ENCODE measurements around the gene RGS14.

RGS14 gene, protein sequence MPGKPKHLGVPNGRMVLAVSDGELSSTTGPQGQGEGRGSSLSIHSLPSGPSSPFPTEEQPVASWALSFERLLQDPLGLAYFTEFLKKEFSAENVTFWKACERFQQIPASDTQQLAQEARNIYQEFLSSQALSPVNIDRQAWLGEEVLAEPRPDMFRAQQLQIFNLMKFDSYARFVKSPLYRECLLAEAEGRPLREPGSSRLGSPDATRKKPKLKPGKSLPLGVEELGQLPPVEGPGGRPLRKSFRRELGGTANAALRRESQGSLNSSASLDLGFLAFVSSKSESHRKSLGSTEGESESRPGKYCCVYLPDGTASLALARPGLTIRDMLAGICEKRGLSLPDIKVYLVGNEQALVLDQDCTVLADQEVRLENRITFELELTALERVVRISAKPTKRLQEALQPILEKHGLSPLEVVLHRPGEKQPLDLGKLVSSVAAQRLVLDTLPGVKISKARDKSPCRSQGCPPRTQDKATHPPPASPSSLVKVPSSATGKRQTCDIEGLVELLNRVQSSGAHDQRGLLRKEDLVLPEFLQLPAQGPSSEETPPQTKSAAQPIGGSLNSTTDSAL

DNA sequence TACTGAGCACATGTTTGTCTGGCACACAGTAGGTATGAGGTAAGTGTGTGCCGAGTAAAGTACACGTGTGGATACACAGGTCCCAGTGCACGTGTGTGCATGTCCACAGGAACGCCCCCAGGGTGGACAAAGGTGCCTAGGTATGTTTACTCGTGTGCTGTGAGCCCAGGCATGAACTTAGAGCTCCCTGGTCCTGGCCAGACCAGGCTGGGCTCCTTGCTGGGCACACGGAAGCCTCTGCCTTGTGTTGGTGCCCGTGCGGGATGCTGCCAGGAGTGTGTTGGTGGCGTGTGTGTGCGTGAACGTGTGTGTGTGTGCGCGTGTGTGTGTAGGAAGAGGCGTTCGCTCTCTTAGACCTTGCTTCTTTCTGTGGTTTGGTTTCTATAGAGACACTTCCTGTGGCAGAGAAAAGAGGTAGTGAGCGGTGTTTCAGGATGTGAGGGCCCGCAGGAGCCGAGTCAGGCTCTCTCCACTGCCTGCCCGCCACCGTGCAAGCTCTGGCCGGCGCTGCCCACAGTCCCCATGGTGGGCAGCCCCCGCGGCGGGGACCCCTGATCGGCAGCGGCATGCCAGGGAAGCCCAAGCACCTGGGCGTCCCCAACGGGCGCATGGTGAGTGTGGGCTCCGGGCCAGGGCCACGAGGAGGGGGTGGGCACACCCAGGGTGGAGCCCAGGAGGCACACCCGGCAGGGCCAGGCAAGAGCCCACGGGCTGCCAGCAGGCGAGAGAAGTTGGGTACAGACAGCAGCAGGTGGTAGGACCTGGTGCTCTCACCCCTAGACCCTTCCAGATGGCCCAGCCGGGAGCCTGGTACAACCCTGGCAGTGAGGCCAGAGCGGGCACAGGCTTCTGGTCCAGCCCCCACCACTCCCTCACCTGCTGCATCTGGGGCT is at the start of gene RGS14:
Gene RGS14, plus strand, starts transcription at position 466 of the 893 bp plus-strand sequence. Its CDS starts 101 bp downstream, at position 567.
- DNase-seq: peak; percentile 48

DNA sequence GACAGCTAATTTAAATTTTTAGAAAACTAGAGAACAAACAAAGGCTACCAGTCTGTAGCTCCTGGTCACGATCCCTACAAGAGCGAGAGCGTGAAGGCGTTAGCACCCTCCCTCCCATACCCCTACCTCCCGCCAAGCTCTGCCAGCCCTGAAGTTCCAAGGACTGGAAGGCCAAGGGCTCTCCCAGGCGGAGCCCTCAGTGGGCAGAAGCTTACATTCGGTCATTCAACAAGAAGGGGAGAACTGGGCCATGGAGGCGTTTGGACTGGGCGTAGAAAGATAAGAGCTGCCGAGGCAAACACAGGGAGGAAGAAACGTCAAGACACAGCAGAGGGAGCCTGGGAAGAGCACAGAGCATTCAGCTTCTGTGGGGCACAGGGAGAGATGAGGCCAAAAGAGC is 49.0 kb upstream of the RGS14 start:
- DNase-seq: no peak

DNA sequence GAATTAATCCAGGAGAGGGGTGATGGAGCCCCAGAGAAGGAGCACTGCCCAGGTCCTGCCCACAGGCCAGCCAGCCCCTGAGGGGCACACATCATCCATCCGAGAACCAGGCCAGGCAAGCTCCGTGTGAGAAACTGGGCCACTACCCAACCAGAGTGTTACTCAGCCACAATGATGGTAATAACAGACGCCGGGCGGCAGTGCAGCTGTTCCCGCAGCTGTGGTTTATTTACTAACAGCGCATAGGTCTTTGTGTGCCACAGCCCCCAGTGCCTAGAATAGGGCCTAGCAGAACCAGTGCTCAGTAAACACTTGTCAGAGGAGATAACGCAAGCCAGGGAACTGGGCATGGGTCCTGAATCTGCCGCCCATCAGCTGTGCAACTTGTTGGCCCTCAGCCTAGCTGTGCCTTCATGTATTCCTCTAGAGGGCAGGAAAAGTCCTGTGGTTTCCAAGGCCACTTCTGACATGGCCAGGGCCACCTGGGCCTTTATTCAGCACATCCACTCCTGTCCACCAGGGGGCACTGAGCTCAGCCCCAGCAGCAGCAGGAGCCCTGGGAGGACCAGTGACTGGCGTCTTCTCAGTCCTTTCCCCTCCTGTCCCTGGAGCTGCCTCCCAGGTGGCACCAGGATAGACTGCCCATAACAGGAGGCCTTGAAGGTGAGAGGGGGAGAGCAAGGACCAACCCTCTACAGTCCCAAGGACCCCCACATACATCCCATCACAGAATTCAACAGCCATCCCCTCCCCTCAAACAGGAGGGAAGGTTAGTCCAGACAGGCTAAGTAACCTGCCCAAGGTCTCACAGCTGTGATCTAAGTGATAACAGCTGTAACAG is 48.2 kb upstream of the RGS14 start:
- DNase-seq: peak; percentile 58

DNA sequence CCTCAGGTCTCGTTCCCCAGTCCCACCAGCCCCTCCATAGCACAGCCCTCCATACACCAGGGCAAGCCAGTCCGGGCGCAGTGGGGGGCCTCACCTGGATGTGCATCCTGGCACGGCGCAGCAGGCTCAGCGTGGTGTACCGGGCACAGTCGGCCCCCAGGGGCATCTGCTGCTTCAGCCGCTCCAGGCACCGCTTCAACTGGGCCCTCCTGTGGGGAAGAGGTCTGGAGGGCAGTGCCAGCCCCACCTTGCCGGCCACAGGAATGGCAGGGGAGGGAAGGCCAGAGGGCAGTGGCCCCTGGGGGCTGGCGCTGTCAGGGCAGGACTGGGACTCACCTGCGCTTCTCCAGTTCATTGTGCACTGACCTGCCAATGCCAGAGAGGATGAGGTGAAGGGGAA is 47.4 kb upstream of the RGS14 start:
- no peak for DNase-seq

DNA sequence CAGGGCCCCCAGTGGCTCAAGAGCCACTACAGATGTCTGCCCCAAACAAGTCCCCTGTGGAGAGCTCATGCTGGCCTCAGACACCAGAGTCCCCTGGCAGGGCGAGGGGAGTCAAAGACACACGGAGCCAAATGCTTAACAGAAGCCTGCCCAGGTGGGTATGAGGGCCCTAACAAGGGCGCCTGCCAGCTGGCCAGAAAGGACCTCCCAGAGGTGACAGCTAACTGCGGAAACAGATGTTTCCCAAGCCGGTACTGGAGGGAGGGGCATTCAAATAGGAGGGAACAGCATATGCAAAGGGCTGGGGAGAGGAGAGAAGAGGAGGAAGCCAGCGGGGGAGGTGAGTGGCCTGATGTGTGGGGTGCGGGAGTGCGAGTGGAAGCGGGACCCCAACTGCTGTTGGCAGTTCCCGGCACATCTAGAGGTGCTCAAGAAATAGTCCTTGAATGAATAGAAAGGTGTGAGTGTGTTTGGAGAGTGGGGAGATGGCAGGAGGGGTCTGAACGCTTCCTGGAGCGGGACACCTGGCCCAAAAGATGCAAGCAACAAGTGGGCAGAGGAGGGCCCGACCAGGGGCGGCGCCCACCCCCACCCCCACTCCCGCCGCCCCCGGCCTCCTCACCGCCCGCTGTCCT is 46.9 kb upstream of the RGS14 start:
- DNase-seq: no peak

DNA sequence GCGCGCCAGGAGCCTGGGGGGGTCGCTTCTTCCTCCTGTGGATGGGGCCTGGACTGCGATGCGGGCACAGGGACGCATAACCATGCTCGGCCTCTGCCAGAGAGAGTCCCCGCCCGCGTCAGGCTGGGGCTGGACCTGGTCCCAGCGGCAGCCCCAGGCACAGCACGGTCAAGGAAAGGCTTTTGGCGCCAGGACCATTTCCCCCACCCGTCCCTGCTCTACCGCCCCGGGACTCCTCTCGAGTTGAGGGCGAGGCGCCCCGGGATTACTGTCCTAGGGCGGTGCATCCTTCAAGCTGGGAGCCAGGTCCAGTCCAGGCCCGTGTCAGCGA is 46.4 kb upstream of the RGS14 start:
- no peak for DNase-seq

DNA sequence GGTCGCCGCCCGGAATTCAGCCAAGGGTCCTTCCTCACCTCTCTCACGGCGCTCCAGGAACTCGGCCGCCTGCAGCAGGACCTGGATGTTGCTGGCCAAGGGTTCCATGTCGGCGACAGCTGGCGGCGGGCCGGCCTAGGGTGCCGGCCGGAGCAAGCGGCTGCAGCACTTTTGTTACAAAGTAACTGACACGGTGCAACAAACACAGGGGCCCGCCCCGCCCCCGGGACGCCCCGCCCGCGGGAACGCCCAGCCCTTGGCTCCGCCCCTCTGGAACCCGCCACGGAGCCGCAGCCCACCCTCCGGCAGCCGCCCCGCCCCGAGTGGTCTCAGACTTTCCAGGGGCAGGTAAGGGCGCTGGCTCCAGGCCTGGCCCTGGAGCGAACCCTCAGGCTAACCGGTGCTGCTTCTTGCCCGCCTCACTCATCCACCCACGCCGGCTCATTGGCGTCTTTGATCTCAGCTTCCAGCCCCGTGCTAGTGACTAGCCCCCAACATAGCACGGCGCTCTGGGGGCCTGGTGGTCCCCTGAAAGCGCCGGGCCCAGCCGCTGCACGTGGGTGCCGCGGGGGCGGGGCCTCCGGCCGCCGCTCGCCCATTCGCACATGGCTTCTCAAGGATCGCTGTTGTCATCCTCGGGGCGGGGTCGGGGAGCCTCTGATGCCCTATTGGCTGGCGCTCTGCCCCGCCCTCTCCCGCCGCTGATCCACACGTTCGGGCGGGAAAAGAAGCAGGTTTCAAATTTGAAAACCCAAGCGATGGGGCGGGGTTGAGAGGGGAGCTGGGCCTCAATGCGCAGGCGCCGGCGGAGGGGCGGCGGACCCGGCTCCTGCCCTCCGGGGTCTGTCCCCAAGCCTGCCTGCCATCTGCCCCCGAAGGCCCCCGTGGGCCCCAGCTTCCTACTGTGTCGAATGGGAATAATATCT is 45.7 kb upstream of the RGS14 start, which contains the start of gene MXD3:
Gene MXD3, minus strand, starts transcription at position 176 of the 926 bp plus-strand sequence. Its CDS starts 68 bp downstream, at position 108.
- DNase-seq: peak; percentile 87

DNA sequence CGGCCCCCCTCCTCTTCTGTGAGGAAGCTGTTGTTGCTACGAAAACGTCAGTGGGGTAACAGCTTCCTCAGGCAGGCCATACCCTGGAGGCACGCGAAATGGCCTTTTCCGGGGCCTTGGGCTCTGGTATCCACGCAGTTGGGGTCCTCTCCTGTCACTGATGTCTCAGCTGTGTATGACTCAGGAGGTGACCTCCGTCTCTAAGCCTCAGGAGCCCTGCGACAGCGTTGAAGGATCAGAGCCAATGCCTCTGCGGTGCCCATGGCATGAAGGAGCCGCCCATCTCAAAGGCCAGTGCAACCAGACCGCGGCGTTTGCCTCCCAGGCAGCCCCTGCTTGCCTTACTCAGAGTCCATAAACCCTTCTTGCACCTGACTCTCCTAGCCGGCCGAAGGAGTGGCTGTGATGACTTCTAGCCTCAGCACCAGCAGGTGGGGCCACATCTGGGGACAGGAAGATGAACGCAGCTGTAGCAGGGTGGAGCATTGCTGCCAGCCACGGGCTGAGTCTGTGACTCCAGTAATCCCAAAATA is 45.0 kb upstream of the RGS14 start:
- DNase-seq: no peak

DNA sequence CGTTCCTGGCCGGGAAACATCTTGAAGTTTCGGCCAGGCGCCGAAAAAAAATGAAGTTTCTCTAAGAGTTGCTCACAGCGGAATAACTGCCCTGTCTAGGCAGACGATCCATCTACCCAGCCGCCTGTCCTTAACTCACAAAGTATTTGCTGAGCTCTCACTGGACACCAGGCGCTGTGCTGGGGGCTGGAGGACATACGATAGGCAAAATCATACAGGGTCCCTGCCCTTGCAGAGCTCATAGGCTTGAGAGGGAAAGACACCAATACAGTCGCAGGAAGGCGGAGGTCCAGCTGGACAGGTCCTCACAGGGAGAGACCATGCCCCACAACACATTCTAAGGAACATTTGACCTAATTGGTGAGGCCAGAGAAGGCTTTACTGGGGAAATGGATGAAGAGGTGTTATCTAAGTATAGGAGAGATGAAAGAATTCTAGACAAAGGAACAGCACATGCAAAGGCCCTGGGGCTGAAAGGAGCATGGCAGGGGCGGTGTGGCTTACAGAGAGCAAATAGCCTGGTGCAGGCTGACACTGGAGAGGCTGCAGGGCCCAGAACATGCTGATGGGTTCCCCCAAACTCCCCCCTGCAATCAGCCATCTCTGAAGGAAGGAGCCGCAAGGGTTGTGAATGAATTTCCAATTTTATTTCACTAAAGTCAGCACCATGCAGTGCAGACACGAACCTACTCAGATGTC is 44.0 kb upstream of the RGS14 start:
- DNase-seq: no peak

DNA sequence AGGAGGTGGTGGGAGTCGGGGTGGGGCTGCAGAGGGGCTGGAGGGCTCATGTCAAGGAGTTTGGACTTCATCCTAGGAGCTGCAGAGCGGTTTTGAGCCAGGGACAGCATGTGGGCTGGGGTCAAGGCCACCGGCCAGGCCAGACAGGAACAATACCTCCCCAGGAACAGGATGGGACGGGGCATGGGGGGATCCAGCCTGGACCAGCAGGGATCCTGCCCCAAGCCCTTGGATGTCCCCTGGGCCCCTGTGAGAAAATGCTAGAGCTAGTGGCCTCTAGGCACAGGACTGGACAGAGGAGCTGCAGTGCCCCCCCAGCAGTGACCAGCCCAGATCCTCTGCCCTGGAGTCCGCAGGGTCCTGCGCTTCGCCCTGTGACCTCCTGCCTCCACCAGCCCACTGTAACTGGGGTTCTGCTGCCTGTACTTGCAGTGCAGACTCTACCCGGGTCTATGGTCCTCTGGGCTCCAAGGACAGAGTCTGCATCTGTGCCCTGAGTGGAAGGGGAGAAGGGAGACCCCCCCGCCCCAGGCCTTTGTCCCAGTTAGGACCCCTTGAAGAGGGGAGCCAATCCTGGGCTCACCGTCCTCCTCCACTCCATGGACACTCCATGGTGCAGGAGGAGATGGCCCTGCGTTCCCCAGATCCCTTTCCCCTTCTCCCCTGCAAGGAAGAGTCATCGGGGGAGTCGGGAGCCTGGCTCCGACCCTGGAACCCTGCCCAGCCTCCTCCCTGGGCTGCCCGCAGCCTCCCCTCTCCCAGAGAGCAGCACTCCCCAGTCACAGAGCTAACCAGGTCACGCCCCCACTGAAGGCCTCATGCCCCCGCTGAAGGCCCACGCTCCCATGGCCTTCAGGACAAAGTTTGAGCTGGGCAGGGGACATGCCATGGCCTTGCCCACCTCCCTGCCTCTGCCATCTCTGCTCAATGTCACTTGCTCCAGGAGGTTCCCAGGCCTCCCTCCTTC is 43.1 kb upstream of the RGS14 start:
- no peak for DNase-seq

DNA sequence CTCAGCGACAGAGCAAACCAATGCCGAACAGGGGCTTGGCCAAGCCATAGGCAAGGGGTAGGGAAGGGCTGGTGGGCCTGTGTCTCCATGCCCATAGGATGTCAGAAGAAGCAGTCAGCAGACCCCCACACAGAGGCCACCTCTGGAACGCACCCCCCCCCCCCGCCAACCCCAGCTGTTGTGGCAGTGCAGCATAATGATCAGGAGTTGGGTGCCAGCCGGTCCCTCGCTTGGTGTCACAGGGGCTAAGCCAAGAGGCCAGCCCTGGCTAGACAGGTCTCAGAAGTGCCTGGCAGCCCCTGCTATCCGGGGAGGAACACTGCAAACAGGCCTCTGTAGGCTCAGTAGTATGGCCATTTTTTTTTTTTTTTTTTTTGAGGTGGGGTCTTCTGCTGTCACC is 42.3 kb upstream of the RGS14 start:
- DNase-seq: no peak

DNA sequence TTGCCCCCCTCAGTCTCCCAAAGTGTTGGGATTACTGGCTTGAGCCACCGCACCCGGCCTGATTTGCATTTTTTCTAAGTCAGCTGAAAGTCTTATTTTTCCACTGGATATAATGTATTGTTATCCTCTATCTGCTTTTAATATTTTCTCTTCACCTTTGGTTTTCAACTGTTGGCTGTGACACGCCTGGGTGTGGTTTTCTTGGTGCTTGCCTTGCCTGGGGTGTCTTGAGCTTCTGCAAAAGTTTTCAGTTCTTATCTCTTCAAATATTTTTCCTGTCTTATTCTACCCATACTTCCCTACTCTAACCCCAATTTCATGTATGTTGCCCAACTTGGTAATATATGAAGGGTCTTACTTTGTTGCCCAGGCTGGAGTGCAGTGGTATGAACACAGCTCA is 41.7 kb upstream of the RGS14 start:
- no peak for DNase-seq

DNA sequence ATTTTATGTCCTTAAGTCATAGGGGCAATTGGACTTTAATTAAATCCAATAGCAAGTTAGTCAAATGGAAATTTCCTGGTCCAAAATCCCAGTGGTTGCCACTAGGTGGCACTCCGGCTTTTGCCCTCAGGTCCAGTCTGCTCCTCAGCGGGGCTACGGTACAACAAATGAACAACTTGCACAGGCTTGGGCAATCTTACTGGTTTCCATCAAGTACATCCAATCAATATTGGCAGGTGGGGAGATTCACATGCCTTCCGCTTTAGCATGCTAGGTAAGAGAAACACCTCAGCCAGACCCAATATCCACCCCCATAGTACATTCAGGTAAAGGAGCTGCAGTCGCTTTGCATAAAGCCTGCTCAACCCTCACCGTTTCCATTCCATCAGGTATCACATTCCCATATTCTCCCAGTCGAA is 39.8 kb upstream of the RGS14 start:
- peak; percentile 59 for DNase-seq

DNA sequence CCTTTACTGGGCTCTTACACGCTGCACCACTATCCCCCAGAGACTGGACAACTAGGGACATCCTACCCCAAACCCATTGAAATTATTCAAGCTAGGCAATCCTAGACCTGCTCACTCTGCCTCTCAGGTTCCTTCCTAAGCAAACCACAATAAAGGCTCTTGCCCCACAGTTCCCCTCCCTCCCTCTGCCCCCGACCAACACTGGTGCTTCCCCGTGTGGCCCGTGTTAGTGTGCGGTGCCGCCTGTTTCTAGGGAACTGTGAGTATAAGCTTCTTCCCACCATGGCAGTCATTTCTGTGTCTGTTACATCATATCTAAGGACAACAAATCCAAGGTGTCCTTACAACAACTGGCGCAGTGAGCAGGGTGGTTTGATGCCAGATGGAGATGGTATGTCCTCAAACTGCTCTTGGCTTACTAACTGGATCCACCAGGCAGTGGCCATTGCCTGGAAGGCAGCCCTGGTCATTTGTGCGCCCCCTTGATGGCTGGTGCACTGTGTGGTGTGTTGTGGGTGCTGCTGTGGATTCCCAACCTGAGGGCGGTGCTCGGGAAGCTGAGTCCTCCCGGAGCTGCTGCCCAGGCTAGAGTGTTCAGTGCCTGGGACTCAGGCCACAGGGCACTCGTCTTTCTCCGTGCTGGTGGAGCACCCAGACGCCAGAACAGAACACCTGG is 37.7 kb upstream of the RGS14 start:
- DNase-seq: no peak

DNA sequence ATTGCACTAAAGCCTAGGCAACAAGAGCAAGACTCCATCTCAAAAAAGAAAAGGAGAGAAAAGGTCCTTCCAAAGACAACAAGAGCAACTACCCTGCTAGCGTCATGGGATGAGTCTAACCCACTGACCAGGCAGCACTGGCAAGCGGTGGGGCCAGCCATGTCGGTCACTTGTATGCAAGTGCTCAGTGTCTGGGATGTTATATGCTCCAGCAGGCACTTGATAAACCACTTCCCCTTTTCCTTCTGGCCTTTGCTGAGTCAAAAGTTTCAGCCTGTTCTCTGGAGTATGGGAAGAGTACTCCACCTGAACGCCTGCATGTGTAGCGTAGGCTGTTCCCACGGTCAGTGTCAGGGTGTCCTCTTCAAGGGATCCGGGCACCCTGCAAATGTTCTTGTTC is 36.8 kb upstream of the RGS14 start:
- no peak for DNase-seq

DNA sequence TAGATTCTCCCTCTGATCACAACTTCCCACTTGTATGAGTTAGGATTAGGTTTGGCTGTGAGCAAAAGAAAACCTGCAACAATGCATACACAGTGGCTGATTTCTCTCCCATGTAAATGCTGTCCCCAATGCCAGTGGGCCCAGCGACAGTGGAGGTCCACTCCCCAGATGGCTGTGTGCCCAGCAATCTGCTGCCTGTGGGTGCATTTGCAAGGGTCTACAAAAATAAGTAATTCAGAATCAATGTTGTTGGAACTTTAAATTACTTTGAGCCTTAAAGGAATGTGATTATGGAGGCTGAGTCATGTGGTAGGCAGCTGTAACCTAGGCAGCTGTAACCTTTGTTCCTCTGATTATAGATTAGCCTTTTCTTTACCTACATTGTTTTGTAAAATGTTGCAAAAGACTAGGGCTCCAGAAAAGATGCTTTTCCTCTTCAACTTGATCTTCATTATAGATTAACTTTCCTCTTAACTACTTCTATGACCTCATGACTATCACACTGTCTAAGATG is 31.8 kb upstream of the RGS14 start:
- DNase-seq: no peak

DNA sequence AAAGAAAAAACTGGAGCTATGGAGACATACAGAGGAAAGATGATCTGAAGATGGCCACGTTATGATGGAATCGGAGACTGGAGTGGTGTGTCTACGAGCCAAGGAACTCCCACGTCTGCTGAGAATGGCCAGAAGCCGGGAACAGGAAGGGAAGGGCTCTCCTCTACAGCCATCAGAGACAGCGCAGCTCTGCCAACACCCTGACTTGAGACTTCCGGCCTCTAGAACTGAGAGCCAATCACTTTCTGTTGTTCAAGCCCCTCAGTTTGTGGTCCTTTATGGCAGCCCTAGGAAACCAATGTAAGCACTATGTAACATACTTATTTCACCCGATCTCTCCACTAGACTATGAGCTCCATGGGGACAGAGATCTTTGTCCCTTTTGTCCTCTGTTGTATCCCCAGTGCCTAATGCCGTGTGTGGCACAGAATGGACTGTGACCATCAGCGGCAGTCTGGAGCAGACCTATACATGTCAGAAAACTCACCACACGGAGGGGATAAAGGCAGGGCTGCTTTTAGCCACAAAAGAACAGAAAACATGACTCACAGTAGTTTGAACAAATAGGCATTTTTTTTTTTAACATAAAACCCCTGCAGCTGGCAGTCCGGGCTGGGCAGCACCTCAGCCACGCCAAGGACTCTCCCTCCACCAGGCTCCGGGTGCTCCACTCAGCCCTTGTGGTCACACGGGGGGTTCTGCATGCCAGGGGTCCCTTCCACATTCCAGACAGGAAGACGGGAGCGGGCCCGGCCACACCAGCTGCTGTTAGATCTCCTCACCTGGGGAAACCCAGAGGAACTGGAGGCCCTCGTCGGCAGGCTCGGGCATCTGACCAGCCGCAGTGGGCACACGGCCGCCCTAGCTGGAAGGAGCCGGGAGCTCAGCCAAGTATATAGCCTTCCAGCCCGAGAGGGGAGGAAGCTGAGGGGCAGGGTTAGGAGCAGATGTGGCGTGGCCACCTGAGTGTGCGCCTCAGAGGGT is 29.9 kb upstream of the RGS14 start:
- no peak for DNase-seq

Measured in activated CD4-positive, alpha-beta T cell treated with anti-CD3 and anti-CD28 coated beads for 1 hour (primary cell).